KOPT-K1 (cell line): Measurements from ENCODE around the gene PFN3.
"Not testable (repeated sequence)": the region's sequence is repeated elsewhere in the genome, so short reads cannot be mapped to it uniquely, and the experiment has no call there.

Experiments
- H3K27ac ChIP-seq: fragments of 200-600 bp; sonication (generic); 2 replicates; pipeline ENCODE4 v1.5.1; 2016; ENCODE audit warnings: antibody characterized with exemption, mild to moderate bottlenecking, low read depth, low read length; ENCODE audit not compliant: poor library complexity, severe bottlenecking
- H3K36me3 ChIP-seq: fragments of 200-600 bp; sonication (generic); 2 replicates; pipeline ENCODE4 v1.5.1; 2017; ENCODE audit warnings: antibody characterized with exemption, mild to moderate bottlenecking, low read length, moderate library complexity; ENCODE audit not compliant: insufficient read depth
- H3K9me3 ChIP-seq: fragments of 200-600 bp; sonication (generic); 2 replicates; pipeline ENCODE4 v1.5.1; 2017; ENCODE audit warnings: antibody characterized with exemption, low read length, mild to moderate bottlenecking; ENCODE audit not compliant: insufficient read depth, poor library complexity, severe bottlenecking

PFN3 gene

GRCh38 chr5:177368869-177369644 is 31.4 kb downstream of the PFN3 start:
- H3K36me3 ChIP-seq = peaks cover 71% of the 10 kb centered on the region
- no peaks in the 10 kb centered on the region for H3K9me3 ChIP-seq
- H3K27ac ChIP-seq = no peak overlapping the region

DNA sequence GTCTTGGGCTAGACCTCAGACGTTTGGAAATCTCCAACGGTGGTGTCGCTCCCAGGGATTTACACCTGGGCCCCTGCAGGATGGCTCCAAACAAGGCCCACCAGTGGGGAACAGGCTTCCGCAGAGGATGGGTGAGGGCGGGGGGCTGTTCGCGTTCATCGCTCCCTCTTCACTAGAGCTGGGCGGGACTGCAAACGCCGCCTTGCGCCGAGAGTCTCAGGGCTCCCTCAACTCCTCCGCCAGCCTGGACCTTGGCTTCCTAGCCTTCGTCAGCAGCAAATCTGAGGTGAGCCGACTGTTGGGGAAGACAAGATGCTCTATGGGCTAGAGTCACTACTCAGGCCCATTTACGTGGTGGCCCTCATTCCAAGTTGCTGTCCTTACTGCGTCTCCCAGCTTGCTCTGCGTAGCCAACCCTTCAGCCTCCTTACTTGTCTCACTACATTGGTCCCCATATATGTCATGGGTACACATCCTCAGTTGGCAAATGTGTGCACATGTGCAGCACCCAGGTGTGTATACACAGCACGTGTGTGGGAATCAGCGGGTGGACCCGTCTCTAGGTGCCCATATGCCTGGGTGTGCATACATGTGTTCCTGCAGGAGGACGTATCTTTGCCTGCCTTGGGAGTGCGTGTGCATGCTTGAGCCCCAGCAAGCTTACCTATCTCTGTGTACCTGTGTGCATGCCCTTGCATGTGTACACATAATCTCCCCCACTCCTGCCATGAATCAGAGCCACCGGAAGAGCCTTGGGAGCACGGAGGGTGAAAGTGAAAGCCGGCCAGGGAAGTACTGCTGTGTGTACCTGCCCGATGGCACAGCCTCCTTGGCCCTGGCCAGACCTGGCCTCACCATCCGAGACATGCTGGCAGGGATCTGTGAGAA is 32.2 kb downstream of the PFN3 start:
- Histone ChIP-seq H3K36me3 (peaks cover 62% of the 10 kb centered on the region), H3K27ac (no peak overlapping the region), H3K9me3 (no peaks in the 10 kb centered on the region)

DNA sequence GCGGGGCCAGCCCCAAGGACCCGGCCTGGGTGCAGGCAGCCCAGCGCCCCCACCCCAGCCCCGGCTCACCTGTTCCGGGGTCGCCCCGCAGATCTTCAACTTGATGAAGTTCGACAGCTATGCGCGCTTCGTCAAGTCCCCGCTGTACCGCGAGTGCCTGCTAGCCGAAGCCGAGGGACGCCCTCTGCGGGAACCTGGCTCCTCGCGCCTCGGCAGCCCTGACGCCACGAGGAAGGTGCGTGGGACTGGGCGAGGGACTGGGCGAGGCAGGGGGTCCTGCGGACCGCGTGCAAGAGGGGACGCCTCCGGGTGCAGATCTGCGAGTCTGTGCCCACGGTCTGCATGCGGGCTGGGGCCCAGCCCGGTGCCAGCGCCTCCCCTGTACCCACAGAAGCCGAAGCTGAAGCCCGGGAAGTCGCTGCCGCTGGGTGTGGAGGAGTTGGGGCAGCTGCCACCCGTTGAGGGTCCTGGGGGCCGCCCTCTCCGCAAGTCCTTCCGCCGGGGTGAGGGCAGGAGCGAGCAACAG is 33.1 kb downstream of the PFN3 start:
- peaks cover 57% of the 10 kb centered on the region for H3K36me3 ChIP-seq
- H3K9me3 ChIP-seq = no peaks in the 10 kb centered on the region
- H3K27ac ChIP-seq = no peak overlapping the region

GRCh38 chr5:177366528-177367322 is 33.7 kb downstream of the PFN3 start:
- H3K27ac ChIP-seq = no peak overlapping the region
- H3K9me3 ChIP-seq = no peaks in the 10 kb centered on the region
- peaks cover 51% of the 10 kb centered on the region for H3K36me3 ChIP-seq

DNA sequence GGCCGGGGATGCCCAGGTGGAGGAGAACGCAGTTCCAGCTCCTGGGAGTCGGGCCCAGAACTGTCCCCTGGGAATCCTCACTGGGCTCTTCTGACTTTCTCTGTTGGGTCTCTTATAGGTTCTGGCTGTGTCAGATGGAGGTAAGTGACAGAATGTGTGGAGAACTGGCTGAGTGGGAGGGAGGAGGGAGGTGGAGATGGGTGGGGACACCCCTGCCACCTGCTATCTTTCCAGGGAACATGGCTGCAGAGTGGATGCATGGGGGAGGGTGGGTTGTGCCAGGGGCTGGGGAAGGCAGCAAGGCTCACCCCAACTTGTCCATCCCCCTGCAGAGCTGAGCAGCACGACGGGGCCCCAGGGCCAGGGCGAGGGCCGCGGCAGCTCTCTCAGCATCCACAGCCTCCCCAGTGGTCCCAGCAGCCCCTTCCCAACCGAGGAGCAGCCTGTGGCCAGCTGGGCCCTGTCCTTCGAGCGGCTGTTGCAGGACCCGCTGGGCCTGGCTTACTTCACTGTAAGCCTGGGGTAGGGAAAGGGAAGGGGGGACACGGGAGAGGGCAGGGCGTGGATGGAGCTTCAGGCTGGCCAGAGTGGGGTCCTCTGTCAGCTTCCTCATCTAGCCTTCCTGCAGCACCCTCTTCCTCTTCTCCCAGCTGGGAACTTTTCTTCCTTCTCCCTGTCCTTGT is 34.5 kb downstream of the PFN3 start:
- Histone ChIP-seq H3K36me3 (peaks cover 44% of the 10 kb centered on the region), H3K9me3 (no peaks in the 10 kb centered on the region), H3K27ac (no peak overlapping the region)

- H3K9me3 ChIP-seq = no peaks in the 10 kb centered on the region
- H3K27ac ChIP-seq = no peak overlapping the region
These were observed 36.1 kb downstream of the PFN3 start for GRCh38 chr5:177364159-177364962.

DNA sequence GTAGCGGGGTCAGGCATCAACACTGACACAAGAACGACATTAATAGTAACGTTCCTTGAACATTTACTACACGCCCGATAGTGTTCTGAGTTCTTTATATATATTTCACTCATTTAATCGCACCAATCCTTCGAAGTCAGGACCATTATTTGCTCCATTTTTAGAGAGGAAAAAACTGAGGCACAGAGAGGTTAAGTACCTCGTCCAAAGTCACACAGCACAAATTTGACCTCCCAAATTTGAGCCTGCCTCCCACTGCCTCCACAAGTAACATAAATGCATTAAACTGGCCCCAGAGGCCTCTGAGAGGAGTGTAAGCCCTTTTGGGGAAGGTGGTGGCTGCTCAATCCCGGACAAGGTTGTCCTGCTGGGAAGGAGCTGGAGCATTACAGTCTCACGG is 36.9 kb downstream of the PFN3 start:
- Histone ChIP-seq H3K36me3 (peaks cover 23% of the 10 kb centered on the region; the same call in 1 of the 2 replicates), H3K9me3 (no peaks in the 10 kb centered on the region), H3K27ac (peak overlapping the region; percentile 62)

More at GRCh38 chr5:177364159-177364962, 36.1 kb downstream of the PFN3 start:
- H3K36me3 ChIP-seq = peaks cover 31% of the 10 kb centered on the region

GRCh38 chr5:177362610-177363507 is 37.6 kb downstream of the PFN3 start:
- peaks cover 16% of the 10 kb centered on the region; the same call in 1 of the 2 replicates for H3K36me3 ChIP-seq
- H3K27ac ChIP-seq = peak overlapping the region; percentile 62

DNA sequence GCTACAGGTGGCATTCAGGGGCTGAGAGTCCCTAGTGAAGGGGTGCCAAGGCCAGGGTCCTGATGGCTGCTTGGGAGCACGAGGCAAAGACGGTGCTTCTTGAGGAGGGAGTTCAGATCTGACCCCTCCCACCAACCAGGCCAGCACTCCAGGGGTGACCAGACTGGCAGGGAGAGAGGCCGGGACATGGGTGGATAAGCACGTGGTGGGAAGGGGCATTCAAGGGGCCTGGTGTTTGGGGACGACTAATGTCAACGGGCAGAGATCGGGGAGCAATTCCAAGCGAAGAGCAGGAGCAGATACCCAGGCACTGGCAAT is 38.2 kb downstream of the PFN3 start:
- Histone ChIP-seq H3K36me3 (peaks cover 10% of the 10 kb centered on the region; the same call in 1 of the 2 replicates), H3K27ac (peak overlapping the region; percentile 62), H3K9me3 (no peaks in the 10 kb centered on the region)

More at GRCh38 chr5:177362610-177363507, 37.6 kb downstream of the PFN3 start:
- no peaks in the 10 kb centered on the region for H3K9me3 ChIP-seq

DNA sequence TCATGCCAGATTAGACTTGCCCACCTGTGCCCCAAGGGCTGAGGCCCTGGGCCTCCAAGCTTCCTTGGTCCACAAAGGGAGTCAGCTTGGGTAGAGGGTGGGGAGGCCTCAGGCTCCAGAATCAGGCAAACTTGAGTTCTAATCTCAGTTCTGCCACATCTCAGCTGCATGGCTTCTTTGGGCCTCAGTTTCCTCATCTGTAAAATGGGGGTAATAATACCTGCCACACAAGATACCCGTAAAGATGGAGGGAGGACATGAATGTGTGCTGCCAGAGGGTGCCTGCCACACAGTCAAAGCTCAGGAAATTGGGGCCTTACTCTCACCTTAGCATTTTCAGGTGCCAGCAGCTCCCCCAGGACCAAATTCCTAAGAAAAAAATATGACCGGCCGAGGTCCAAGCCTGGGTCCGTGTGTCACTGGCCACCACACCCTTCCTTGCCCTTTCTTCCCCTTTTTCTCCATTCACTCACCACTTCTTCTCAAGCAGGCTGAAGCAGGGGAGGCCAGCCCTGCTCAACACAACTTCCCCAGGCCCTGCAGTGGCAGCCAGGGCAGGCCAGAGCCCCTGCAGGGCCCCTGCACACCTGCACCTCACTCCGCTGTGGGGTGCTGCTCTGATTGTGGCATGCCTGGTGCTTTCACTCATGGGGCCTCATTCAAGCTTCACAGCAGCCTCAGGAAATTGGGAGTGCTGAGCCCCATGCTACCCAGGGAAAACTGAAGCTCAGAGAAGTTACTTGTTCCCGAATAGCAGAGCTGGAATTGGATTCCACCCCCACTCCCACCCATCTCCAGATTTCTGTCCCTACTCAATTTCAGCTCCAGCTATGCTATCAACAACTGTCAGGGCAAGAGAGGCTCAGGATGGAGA is 38.8 kb downstream of the PFN3 start:
- peak overlapping the region; percentile 62 for H3K27ac ChIP-seq

GRCh38 chr5:177360740-177361139 is 39.7 kb downstream of the PFN3 start:
- not testable (repeated sequence) for H3K36me3 ChIP-seq, H3K9me3 ChIP-seq
- peak overlapping the region; percentile 62 for H3K27ac ChIP-seq

More for the DNA sequence above, 38.8 kb downstream of the PFN3 start:
- Histone ChIP-seq H3K36me3 (peaks cover 4% of the 10 kb centered on the region; the same call in 1 of the 2 replicates), H3K9me3 (no peaks in the 10 kb centered on the region)

DNA sequence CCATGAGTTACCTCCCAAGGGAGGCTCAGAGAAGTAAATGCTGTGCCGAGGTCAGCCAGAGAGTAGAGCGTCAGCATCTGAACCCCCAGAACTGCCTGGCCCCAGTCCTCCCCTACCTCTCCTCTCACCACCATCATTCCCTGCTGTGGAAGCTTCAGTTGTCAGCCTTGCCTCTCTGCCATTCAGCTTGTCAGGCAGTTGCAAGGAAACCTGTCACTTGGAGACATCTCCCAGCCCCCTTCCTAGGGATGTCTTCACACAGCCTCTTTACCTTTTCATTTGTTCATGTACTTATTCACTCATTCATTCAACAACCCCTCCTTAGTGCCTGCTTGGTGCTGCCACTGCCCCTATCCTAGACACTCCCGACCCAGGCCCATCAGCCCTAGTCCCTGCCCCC is 40.6 kb downstream of the PFN3 start:
- no peaks in the 10 kb centered on the region for H3K9me3 ChIP-seq
- no peaks in the 10 kb centered on the region for H3K36me3 ChIP-seq
- peak overlapping the region; percentile 92 for H3K27ac ChIP-seq
